Measurements from ENCODE around the gene INTS1. TPM values are rescaled to one million over a fixed set of nuclear protein-coding genes. Genes with fewer than 3 reads are reported as not detected.

INTS1 gene
- total and polyA plus RNA-seq, 10 of the 15 experiments (the other 5 are each of a cell fraction or from before 2014, with no cell fraction given): 0.52 to 89.0 (median 15.1) TPM

DNA sequence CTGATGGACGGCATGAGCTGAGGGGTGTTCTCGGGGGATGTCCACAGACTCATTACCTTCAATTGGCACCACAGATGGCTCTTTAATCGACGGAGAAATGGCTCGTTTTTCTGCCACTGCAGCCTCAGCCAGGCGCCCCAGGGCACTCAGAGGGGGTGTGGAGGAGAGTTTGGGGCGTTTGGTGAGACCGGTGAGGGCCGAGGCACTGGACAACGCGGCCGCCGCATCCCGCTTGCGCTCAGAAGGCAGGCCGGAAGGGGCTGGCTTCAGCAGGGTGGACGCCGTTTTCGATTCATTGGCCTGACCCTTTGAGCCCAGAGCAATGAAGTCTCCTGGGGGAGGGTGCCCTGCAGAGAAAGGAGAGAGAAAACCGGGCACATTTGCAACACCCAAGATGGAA, 1.3 kb downstream of the INTS1 start:
- no peaks in the 10 kb centered on the region; the same call in 1 of the 2 replicates for H4K20me1 ChIP-seq (ENCODE audit: control insufficient read depth, insufficient read depth)
- no peaks in the 10 kb centered on the region for H3K9me3 ChIP-seq (replicated peaks; ENCODE audit: control insufficient read depth, insufficient read depth, low read length)
- peak overlapping the region; percentile 95 for H3K4me2 ChIP-seq (ENCODE audit: control insufficient read depth, insufficient read depth)
- H3K4me3 ChIP-seq: peak overlapping the region; percentile 82
- POLR2A ChIA-PET: interaction anchor here (1.0 kb wide), 1 partner anchor 32 kb away, joined by 3 read pairs; no protein-coding TSS in a partner anchor
- TF ChIP-seq ZBED1 (IDR thresholded peaks at IDR 0.05; ENCODE audit: borderline replicate concordance): no peak
- no peak for TF ChIP-seq STAT1 (conservative IDR thresholded peaks at IDR 0.05)
- no peak for TF ChIP-seq PKNOX1 (IDR thresholded peaks at IDR 0.05)
- no peak for TF ChIP-seq NFYB (IDR thresholded peaks at IDR 0.05; ENCODE audit: insufficient read depth, low read depth, low read length)
- TF ChIP-seq, protein P1, sequence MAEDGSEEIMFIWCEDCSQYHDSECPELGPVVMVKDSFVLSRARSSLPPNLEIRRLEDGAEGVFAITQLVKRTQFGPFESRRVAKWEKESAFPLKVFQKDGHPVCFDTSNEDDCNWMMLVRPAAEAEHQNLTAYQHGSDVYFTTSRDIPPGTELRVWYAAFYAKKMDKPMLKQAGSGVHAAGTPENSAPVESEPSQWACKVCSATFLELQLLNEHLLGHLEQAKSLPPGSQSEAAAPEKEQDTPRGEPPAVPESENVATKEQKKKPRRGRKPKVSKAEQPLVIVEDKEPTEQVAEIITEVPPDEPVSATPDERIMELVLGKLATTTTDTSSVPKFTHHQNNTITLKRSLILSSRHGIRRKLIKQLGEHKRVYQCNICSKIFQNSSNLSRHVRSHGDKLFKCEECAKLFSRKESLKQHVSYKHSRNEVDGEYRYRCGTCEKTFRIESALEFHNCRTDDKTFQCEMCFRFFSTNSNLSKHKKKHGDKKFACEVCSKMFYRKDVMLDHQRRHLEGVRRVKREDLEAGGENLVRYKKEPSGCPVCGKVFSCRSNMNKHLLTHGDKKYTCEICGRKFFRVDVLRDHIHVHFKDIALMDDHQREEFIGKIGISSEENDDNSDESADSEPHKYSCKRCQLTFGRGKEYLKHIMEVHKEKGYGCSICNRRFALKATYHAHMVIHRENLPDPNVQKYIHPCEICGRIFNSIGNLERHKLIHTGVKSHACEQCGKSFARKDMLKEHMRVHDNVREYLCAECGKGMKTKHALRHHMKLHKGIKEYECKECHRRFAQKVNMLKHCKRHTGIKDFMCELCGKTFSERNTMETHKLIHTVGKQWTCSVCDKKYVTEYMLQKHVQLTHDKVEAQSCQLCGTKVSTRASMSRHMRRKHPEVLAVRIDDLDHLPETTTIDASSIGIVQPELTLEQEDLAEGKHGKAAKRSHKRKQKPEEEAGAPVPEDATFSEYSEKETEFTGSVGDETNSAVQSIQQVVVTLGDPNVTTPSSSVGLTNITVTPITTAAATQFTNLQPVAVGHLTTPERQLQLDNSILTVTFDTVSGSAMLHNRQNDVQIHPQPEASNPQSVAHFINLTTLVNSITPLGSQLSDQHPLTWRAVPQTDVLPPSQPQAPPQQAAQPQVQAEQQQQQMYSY (CRISPR knock-in tag; IDR thresholded peaks at IDR 0.05): no peak
- TF ChIP-seq CHD2 (IDR thresholded peaks at IDR 0.05; ENCODE audit: borderline replicate concordance, low read depth, low read length): no peak
- no peak overlapping the region for H2AFZ ChIP-seq (ENCODE audit: control insufficient read depth, low read depth, low read length)
- H3K4me1 ChIP-seq (ENCODE audit: control insufficient read depth, insufficient read depth, low read length): peaks cover 26% of the 10 kb centered on the region
- ATAC-seq (no peak), DNase-seq (ENCODE audit: low read depth, low spot score) (no peak), FAIRE-seq (no peak)
- no peaks in the 10 kb centered on the region for H3K27me3 ChIP-seq (replicated peaks in 1 of 2; ENCODE audit: control insufficient read depth in 2 of 2, insufficient read depth in 2 of 2, low read length in 1 of 2)
- BruUV-seq (replicated peaks): no TSS peak
- H3K79me2 ChIP-seq (ENCODE audit: control insufficient read depth, insufficient read depth, low read length): peaks cover 18% of the 10 kb centered on the region
- in situ Hi-C loops (cut with MboI) (no loop called here), intact Hi-C loops (cut with micrococcal nuclease; ENCODE audit: unreplicated experiment) (loop anchor here (5.0 kb wide), 1 partner anchor 64 kb away; no protein-coding TSS in a partner anchor)
- no peak overlapping the region for H3K27ac ChIP-seq (ENCODE audit: control insufficient read depth, insufficient read depth)
- peaks cover 0 to 6% of the 10 kb centered on the region in 2 experiments; a peak in 2 of 4 replicates for H3K36me3 ChIP-seq (ENCODE audit: control insufficient read depth in 2 of 2, insufficient read depth in 2 of 2, low read length in 1 of 2)
- RAD21 ChIA-PET (ENCODE audit: unreplicated experiment): no interaction called here
- CTCF ChIA-PET: no interaction called here
- 73% methylated on average over 20 of the region's 20 CpGs for WGBS (ENCODE audit: insufficient coverage, insufficient replicate concordance, low lambda C conversion rate, missing lambda C conversion rate)
- SMC1A ChIA-PET (ENCODE audit: uncharacterized antibody, unreplicated experiment): no interaction called here
- H3K9ac ChIP-seq (ENCODE audit: control insufficient read depth, insufficient read depth, low read length): peak overlapping the region; percentile 75; the same call in 1 of the 2 replicates

Data from GM12878 (cell line).